ENCODE data around the gene RGS3. TPM values are rescaled to one million over a fixed set of nuclear protein-coding genes. Genes with fewer than 3 reads are reported as not detected.

Gene RGS3
- total RNA-seq, 1 experiment from 2014 or later: 16.6 TPM

DNA sequence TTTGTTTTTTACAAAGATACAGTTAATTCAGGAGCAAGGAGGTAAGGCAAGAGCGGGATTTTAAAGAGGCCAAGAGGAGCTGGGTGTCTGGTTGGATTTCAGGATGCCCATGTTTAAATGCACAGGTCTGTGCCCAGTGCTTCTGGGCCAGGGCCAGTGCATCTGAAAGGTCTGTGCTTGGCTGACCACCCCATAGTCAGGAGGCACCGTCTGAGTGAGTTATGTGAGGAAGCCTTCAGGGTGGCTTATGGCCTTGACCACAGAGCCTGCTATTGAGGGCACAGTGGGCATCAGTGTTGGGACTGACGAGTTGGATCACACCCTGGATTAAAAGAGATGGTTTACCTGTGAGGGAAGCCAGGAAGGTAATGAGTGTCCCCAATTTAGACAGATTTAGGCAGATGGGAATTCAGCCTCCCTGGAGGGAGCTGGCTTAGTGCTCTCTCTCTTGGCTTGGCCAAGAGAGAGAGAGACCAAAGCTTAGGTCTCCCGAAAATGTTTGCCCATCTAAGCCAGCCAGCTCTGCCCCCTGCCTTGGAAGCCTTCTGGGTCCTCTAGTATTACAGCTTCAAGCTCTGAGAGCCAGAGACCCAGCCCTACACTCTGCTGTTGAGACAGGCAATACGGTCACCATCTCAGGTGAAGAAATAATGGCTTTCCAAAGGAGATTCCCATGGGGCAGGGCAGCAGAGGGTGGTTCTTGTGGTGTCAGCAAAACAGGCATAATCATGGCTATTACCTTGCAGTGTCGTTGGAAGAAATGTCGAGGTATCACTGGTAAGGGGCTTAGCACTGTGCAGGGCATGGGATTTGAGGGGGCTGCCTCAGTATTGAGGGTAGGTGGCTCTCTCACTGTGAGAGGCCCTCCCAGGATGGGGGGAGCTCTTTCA lies 68.6 kb downstream of the RGS3 start:
- Mint-ChIP-seq H3K27me3 (ENCODE audit: low read depth) (no peaks in the 10 kb centered on the region), H3K27ac (no peak overlapping the region), H3K4me1 (peaks cover 4% of the 10 kb centered on the region), H3K4me3 (no peak overlapping the region), H3K36me3 (no peaks in the 10 kb centered on the region), H3K9me3 (no peaks in the 10 kb centered on the region)
- no peak for TF ChIP-seq SMAD4 (CRISPR knock-in tag; IDR thresholded peaks at IDR 0.05)
- no peak for TF ChIP-seq RORB (CRISPR knock-in tag; IDR thresholded peaks at IDR 0.05)
- TF ChIP-seq PREB (CRISPR knock-in tag; IDR thresholded peaks at IDR 0.05; ENCODE audit: borderline replicate concordance): no peak
- no peak for TF ChIP-seq ZNF396 (CRISPR knock-in tag; IDR thresholded peaks at IDR 0.05; ENCODE audit: borderline replicate concordance)
- TF ChIP-seq, protein P1, sequence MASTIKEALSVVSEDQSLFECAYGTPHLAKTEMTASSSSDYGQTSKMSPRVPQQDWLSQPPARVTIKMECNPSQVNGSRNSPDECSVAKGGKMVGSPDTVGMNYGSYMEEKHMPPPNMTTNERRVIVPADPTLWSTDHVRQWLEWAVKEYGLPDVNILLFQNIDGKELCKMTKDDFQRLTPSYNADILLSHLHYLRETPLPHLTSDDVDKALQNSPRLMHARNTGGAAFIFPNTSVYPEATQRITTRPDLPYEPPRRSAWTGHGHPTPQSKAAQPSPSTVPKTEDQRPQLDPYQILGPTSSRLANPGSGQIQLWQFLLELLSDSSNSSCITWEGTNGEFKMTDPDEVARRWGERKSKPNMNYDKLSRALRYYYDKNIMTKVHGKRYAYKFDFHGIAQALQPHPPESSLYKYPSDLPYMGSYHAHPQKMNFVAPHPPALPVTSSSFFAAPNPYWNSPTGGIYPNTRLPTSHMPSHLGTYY (CRISPR knock-in tag; IDR thresholded peaks at IDR 0.05): no peak
- no peak for TF ChIP-seq KAT7 (CRISPR knock-in tag; IDR thresholded peaks at IDR 0.05; ENCODE audit: borderline replicate concordance)
- TF ChIP-seq, protein P2, sequence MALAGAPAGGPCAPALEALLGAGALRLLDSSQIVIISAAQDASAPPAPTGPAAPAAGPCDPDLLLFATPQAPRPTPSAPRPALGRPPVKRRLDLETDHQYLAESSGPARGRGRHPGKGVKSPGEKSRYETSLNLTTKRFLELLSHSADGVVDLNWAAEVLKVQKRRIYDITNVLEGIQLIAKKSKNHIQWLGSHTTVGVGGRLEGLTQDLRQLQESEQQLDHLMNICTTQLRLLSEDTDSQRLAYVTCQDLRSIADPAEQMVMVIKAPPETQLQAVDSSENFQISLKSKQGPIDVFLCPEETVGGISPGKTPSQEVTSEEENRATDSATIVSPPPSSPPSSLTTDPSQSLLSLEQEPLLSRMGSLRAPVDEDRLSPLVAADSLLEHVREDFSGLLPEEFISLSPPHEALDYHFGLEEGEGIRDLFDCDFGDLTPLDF (CRISPR knock-in tag; IDR thresholded peaks at IDR 0.05): no peak
- no peak for TF ChIP-seq ZBTB43 (CRISPR knock-in tag; IDR thresholded peaks at IDR 0.05)
- POLR2A ChIA-PET: no interaction called here
- CTCF ChIA-PET: interaction anchor here (1.4 kb wide), 1 partner anchor 86 kb away, joined by 3 read pairs; no protein-coding TSS in a partner anchor
- no peak for ATAC-seq
- no peak for DNase-seq (ENCODE audit: low spot score)

- no peak for ATAC-seq
- H3K27me3 Mint-ChIP-seq (ENCODE audit: low read depth): no peaks in the 10 kb centered on the region
- no peak overlapping the region for H3K27ac Mint-ChIP-seq
- POLR2A ChIA-PET: no interaction called here
- no peaks in the 10 kb centered on the region for H3K9me3 Mint-ChIP-seq
- no peaks in the 10 kb centered on the region for H3K36me3 Mint-ChIP-seq
- no peak for DNase-seq (ENCODE audit: low spot score)
- H3K4me1 Mint-ChIP-seq: peaks cover 3% of the 10 kb centered on the region
- H3K4me3 Mint-ChIP-seq: no peak overlapping the region
- CTCF ChIA-PET: interaction anchor here (1.4 kb wide), 1 partner anchor 87 kb away, joined by 3 read pairs; no protein-coding TSS in a partner anchor
- TF ChIP-seq MXD4 (CRISPR knock-in tag; IDR thresholded peaks at IDR 0.05; ENCODE audit: borderline replicate concordance): no peak
- TF ChIP-seq USF1 (CRISPR knock-in tag; IDR thresholded peaks at IDR 0.05): no peak
- TF ChIP-seq ELF4 (CRISPR knock-in tag; IDR thresholded peaks at IDR 0.05; ENCODE audit: low read depth): no peak
- no peak for TF ChIP-seq PREB (CRISPR knock-in tag; IDR thresholded peaks at IDR 0.05; ENCODE audit: borderline replicate concordance)
- no peak for TF ChIP-seq MAX (CRISPR knock-in tag; IDR thresholded peaks at IDR 0.05)
- no peak for TF ChIP-seq ATF1 (CRISPR knock-in tag; IDR thresholded peaks at IDR 0.05)
- no peak for TF ChIP-seq ATF2 (CRISPR knock-in tag; IDR thresholded peaks at IDR 0.05; ENCODE audit: borderline replicate concordance, low read depth)
- TF ChIP-seq, protein P3, sequence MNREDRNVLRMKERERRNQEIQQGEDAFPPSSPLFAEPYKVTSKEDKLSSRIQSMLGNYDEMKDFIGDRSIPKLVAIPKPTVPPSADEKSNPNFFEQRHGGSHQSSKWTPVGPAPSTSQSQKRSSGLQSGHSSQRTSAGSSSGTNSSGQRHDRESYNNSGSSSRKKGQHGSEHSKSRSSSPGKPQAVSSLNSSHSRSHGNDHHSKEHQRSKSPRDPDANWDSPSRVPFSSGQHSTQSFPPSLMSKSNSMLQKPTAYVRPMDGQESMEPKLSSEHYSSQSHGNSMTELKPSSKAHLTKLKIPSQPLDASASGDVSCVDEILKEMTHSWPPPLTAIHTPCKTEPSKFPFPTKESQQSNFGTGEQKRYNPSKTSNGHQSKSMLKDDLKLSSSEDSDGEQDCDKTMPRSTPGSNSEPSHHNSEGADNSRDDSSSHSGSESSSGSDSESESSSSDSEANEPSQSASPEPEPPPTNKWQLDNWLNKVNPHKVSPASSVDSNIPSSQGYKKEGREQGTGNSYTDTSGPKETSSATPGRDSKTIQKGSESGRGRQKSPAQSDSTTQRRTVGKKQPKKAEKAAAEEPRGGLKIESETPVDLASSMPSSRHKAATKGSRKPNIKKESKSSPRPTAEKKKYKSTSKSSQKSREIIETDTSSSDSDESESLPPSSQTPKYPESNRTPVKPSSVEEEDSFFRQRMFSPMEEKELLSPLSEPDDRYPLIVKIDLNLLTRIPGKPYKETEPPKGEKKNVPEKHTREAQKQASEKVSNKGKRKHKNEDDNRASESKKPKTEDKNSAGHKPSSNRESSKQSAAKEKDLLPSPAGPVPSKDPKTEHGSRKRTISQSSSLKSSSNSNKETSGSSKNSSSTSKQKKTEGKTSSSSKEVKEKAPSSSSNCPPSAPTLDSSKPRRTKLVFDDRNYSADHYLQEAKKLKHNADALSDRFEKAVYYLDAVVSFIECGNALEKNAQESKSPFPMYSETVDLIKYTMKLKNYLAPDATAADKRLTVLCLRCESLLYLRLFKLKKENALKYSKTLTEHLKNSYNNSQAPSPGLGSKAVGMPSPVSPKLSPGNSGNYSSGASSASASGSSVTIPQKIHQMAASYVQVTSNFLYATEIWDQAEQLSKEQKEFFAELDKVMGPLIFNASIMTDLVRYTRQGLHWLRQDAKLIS (CRISPR knock-in tag; IDR thresholded peaks at IDR 0.05; ENCODE audit: borderline replicate concordance): no peak
- TF ChIP-seq CREB1 (CRISPR knock-in tag; IDR thresholded peaks at IDR 0.05): no peak
- no peak for TF ChIP-seq NR3C1 (CRISPR knock-in tag; conservative IDR thresholded peaks at IDR 0.05; ENCODE audit: low read depth)
- TF ChIP-seq FOXJ3 (CRISPR knock-in tag; IDR thresholded peaks at IDR 0.05; ENCODE audit: borderline replicate concordance): no peak
These were observed 69.3 kb downstream of the RGS3 start for GRCh38 chr9:113532809-113533190.
